GM12864 (cell line): ENCODE data around the gene FKBP6.
"Not testable (repeated sequence)": the region's sequence is repeated elsewhere in the genome, so short reads cannot be mapped to it uniquely, and the experiment has no call there.

ENCODE experiments used
- DNase-seq: peaks from one replicate; pipeline ENCODE4 v3.0.0-alpha.2; 2011; ENCODE audit warnings: low read depth
- H3K4me3 ChIP-seq: 2 replicates; pipeline ENCODE4 v1.5.1; 2011; ENCODE audit warnings: mild to moderate bottlenecking, low read depth, low read length, control low read depth
- CTCF ChIP-seq: IDR thresholded peaks from 2 replicates; pipeline ENCODE4 v1.5.1; 2011; ENCODE audit warnings: low read depth, mild to moderate bottlenecking, moderate library complexity, low read length, control low read depth, inconsistent platforms; ENCODE audit errors: missing control alignments

Gene FKBP6, protein sequence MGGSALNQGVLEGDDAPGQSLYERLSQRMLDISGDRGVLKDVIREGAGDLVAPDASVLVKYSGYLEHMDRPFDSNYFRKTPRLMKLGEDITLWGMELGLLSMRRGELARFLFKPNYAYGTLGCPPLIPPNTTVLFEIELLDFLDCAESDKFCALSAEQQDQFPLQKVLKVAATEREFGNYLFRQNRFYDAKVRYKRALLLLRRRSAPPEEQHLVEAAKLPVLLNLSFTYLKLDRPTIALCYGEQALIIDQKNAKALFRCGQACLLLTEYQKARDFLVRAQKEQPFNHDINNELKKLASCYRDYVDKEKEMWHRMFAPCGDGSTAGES

GRCh38 chr7:73327922-73328321 lies at the start of gene FKBP6, which contains the start of gene TRIM50:
FKBP6 (plus strand) TSS chr7:73328161; CDS start chr7:73328429, 268 bp downstream.
TRIM50 (minus strand) TSS chr7:73328082; CDS start chr7:73324787, 3,295 bp downstream.
- DNase-seq, H3K4me3 ChIP-seq: not testable (repeated sequence)

DNA sequence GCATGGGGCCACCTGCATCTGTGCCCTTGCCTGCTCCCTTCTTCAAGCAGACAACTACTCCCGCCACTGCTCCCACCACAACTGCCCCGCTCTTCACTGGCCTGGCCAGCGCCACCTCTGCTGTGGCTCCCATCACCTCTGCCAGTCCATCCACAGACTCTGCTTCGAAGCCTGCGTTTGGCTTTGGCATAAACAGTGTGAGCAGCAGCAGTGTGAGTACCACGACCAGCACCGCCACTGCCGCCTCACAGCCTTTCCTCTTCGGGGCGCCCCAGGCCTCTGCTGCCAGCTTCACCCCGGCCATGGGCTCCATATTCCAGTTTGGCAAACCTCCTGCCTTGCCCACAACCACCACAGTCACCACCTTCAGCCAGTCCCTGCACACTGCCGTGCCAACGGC lies 30.7 kb upstream of the FKBP6 start:
- H3K4me3 ChIP-seq, DNase-seq: not testable (repeated sequence)

GRCh38 chr7:73297706-73298105 lies 30.3 kb upstream of the FKBP6 start:
- not testable (repeated sequence) for DNase-seq, H3K4me3 ChIP-seq

- H3K4me3 ChIP-seq, DNase-seq: not testable (repeated sequence)
These were observed 28.1 kb upstream of the FKBP6 start for GRCh38 chr7:73299812-73300211.

GRCh38 chr7:73301108-73301507 lies 26.9 kb upstream of the FKBP6 start:
- not testable (repeated sequence) for DNase-seq, H3K4me3 ChIP-seq

- not testable (repeated sequence) for H3K4me3 ChIP-seq, DNase-seq
These were observed 25.1 kb upstream of the FKBP6 start for GRCh38 chr7:73302846-73303245.

DNA sequence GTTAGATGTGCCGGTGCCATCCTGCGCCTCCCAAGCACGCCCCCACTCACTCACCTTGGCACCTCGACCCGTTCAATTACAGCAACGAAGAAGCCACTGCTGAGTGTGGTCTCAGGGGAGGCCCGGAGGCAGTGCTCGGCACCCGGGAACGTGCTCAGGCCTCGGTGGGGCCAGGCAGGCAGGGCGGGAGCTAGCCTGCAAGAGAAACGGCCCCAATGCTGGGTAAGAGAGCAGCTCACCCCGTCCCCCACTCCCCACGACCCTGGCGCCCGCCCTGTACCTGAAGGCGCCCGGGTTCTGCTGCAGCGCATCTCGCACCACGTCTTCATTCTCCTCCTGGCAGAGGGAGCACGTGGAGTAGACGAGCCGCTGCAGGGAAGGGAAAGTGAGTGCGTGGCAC lies 24.4 kb upstream of the FKBP6 start:
- DNase-seq, result no peak
- no peak for TF ChIP-seq CTCF
- H3K4me3 ChIP-seq, result no peak overlapping the region

DNA sequence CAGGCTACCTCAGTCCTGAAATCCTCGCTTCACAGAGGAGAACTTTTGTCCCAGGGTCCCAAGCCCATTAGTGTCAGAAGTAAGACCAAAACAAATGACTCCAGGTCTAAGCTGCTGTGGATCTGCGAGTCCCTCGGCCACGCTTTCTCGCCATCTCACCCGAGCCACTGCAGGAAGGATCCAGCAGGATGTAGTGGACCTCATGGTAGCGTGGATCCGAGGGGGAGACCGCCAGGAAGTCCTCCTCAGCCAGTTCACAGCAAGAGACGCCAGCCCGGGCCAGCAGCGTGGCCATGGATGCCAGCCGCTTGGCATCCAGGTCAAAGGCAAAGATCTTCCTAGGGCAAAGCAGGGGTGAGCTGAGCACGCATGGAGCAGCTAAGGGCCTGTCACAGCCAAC lies 23.9 kb upstream of the FKBP6 start:
- no peak overlapping the region for H3K4me3 ChIP-seq
- no peak for TF ChIP-seq CTCF
- DNase-seq, result no peak

DNA sequence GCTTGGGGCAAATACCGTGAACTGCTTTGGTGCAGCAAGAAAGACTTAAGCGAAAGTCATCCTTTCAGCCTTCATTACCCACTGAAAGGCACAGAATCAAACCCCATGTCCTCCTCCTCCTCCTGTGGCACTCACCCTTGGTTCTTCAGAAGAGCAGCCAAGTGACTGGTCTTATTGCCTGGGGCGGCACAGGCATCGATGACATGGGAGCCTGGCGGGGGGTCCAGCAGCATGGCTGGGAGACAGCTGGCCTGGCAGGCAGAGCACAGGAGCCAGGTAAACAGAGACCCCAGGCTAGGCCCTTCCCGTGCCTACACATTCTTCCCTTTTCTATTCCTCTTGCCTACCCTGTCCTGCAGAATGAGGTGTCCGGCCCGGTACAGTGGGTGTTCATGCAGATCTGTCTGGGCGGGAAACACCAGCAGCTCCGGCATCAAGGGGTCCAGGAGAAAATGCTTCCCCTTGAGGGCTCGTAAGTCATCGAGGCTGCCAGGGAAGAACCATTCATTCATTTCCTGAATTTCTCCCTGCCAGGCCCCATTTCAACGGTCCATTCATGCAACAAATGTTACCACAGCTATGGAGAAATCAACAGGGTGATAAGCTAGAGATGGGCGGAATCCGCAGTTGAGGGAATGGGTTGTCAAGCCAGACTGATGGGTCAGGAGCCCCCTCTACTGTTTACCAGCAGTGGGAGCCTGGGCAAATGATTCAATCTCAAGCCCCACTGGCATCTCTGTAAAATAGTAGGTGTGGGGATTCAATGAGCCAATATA lies 23.2 kb upstream of the FKBP6 start:
- H3K4me3 ChIP-seq, result not testable (repeated sequence)

DNA sequence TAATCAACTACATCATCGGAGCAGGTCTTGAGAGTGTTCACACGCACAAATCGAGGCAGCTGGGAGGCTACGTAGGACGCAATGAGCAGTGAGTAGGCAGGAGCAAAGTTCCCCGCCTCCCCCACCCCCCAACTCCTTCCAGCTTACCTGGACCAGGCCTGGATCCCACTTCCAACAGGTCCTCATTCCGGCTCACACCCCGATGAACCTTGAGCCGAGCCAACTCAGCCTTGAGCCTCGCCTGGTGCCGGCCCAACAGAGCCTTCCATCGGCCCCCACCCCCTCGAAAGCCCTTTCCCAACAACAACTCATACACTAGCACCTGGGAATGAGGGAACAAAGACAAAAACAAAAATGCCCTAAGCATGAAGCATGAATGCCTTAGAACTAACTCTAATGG lies 20.5 kb upstream of the FKBP6 start:
- H3K4me3 ChIP-seq, result peak overlapping the region; percentile 99
- no peak for DNase-seq
- no peak for TF ChIP-seq CTCF

More for the DNA sequence above, 23.2 kb upstream of the FKBP6 start:
- DNase-seq, result not testable (repeated sequence)
